NCI-H2107 treated with DMSO at 0.1 percent for 48 hours (cell line): Measurements from ENCODE around the gene FFAR3.
"Not testable (repeated sequence)": the region's sequence is repeated elsewhere in the genome, so short reads cannot be mapped to it uniquely, and the experiment has no call there.

Experiments used
- DNase-seq: peaks from one replicate; lab custom pipeline; 2025; ENCODE audit not compliant: unreplicated experiment; lab: John Stamatoyannopoulos, UW

The FFAR3 gene

GRCh38 chr19:35373492-35373891 lies 15.2 kb downstream of the FFAR3 start:
- DNase-seq: no peak

- not testable (repeated sequence) for DNase-seq
Measured at GRCh38 chr19:35374031-35374430, 15.8 kb downstream of the FFAR3 start.

GRCh38 chr19:35375505-35376307 lies 17.4 kb downstream of the FFAR3 start:
- no peak for DNase-seq

- DNase-seq: no peak
Measured at GRCh38 chr19:35377656-35378055, 19.4 kb downstream of the FFAR3 start.

- DNase-seq: no peak
Measured at GRCh38 chr19:35378356-35378755, 20.1 kb downstream of the FFAR3 start.

GRCh38 chr19:35379545-35379944 lies 21.3 kb downstream of the FFAR3 start:
- DNase-seq: not testable (repeated sequence)

GRCh38 chr19:35379992-35380391 lies 21.7 kb downstream of the FFAR3 start:
- DNase-seq: no peak

- DNase-seq: no peak
Measured at GRCh38 chr19:35380450-35381124, 22.3 kb downstream of the FFAR3 start.

- no peak for DNase-seq
Measured at GRCh38 chr19:35381318-35381717, 23.1 kb downstream of the FFAR3 start.

- DNase-seq: no peak
Measured at GRCh38 chr19:35381926-35382325, 23.7 kb downstream of the FFAR3 start.

GRCh38 chr19:35383536-35383935 lies 25.3 kb downstream of the FFAR3 start:
- DNase-seq: no peak

GRCh38 chr19:35388277-35389054 lies 30.2 kb downstream of the FFAR3 start:
- no peak for DNase-seq

GRCh38 chr19:35389192-35389861 lies 31.1 kb downstream of the FFAR3 start:
- no peak for DNase-seq

GRCh38 chr19:35392742-35393715 lies 34.8 kb downstream of the FFAR3 start:
- DNase-seq: no peak

GRCh38 chr19:35395382-35396199 lies 37.3 kb downstream of the FFAR3 start:
- no peak for DNase-seq

GRCh38 chr19:35396240-35396885 lies 38.1 kb downstream of the FFAR3 start:
- no peak for DNase-seq

GRCh38 chr19:35397064-35397463 lies 38.8 kb downstream of the FFAR3 start:
- no peak for DNase-seq

- DNase-seq: no peak
Measured at GRCh38 chr19:35398570-35398969, 40.3 kb downstream of the FFAR3 start.

- no peak for DNase-seq
Measured at GRCh38 chr19:35399231-35399630, 41.0 kb downstream of the FFAR3 start.
